ENCODE measurements around the gene SPATA31C1.
"Not testable (repeated sequence)": the region's sequence is repeated elsewhere in the genome, so short reads cannot be mapped to it uniquely, and the experiment has no call there.

The SPATA31C1 gene

GRCh38 chr9:87917662-87918061 lies at the start of gene SPATA31C1:
SPATA31C1 (plus strand) TSS chr9:87917962.
- ATAC-seq (ENCODE audit: low read depth); DNase-seq (ENCODE audit: low spot score in 2 of 2); H3K36me3 Mint-ChIP-seq; H3K27me3 Mint-ChIP-seq; H3K27ac Mint-ChIP-seq; H3K4me3 Mint-ChIP-seq; H3K4me1 Mint-ChIP-seq; H3K9me3 Mint-ChIP-seq: not testable (repeated sequence)

- ATAC-seq (ENCODE audit: low read depth), result no peak
- H3K27me3 Mint-ChIP-seq, result peaks cover 9% of the 10 kb centered on the region
These were observed 49.6 kb upstream of the SPATA31C1 start for GRCh38 chr9:87868175-87868574.

GRCh38 chr9:87868635-87869034 lies 49.1 kb upstream of the SPATA31C1 start:
- Mint-ChIP-seq H3K4me3 (no peak overlapping the region), H3K27ac (no peak overlapping the region), H3K9me3 (peaks cover 8% of the 10 kb centered on the region), H3K36me3 (no peaks in the 10 kb centered on the region), H3K4me1 (peaks cover 6% of the 10 kb centered on the region), H3K27me3 (peaks cover 9% of the 10 kb centered on the region)
- ATAC-seq (ENCODE audit: low read depth) (no peak), DNase-seq (ENCODE audit: low spot score in 2 of 2) (no peak)

More at GRCh38 chr9:87868175-87868574, 49.6 kb upstream of the SPATA31C1 start:
- peaks cover 6% of the 10 kb centered on the region for H3K4me1 Mint-ChIP-seq
- H3K27ac Mint-ChIP-seq, result no peak overlapping the region
- peaks cover 9% of the 10 kb centered on the region for H3K9me3 Mint-ChIP-seq
- no peaks in the 10 kb centered on the region for H3K36me3 Mint-ChIP-seq
- no peak for DNase-seq (ENCODE audit: low spot score in 2 of 2)
- H3K4me3 Mint-ChIP-seq, result no peak overlapping the region

GRCh38 chr9:87869082-87869481 lies 48.7 kb upstream of the SPATA31C1 start:
- ATAC-seq (ENCODE audit: low read depth) (no peak), DNase-seq (ENCODE audit: low spot score in 2 of 2) (no peak)
- Mint-ChIP-seq H3K9me3 (peaks cover 8% of the 10 kb centered on the region), H3K27me3 (peaks cover 9% of the 10 kb centered on the region), H3K27ac (no peak overlapping the region), H3K36me3 (no peaks in the 10 kb centered on the region), H3K4me1 (peaks cover 6% of the 10 kb centered on the region), H3K4me3 (no peak overlapping the region)

- no peak for ATAC-seq (ENCODE audit: low read depth)
- Mint-ChIP-seq H3K27me3 (peaks cover 9% of the 10 kb centered on the region), H3K4me1 (peaks cover 6% of the 10 kb centered on the region), H3K36me3 (no peaks in the 10 kb centered on the region), H3K27ac (no peak overlapping the region), H3K4me3 (no peak overlapping the region), H3K9me3 (peaks cover 8% of the 10 kb centered on the region)
- no peak for DNase-seq (ENCODE audit: low spot score in 2 of 2)
These were observed 46.2 kb upstream of the SPATA31C1 start for GRCh38 chr9:87871425-87872078.

- peaks cover 8% of the 10 kb centered on the region for H3K9me3 Mint-ChIP-seq
- no peak for DNase-seq (ENCODE audit: low spot score in 2 of 2)
- H3K4me1 Mint-ChIP-seq, result peaks cover 6% of the 10 kb centered on the region
- ATAC-seq (ENCODE audit: low read depth), result no peak
- H3K36me3 Mint-ChIP-seq, result no peaks in the 10 kb centered on the region
- H3K27ac Mint-ChIP-seq, result no peak overlapping the region
- H3K4me3 Mint-ChIP-seq, result no peak overlapping the region
- peaks cover 9% of the 10 kb centered on the region for H3K27me3 Mint-ChIP-seq
These were observed 45.6 kb upstream of the SPATA31C1 start for GRCh38 chr9:87872079-87872624.

GRCh38 chr9:87873607-87874303 lies 44.0 kb upstream of the SPATA31C1 start:
- Mint-ChIP-seq H3K4me3 (no peak overlapping the region), H3K4me1 (peaks cover 6% of the 10 kb centered on the region), H3K27me3 (peaks cover 9% of the 10 kb centered on the region), H3K36me3 (no peaks in the 10 kb centered on the region), H3K27ac (no peak overlapping the region), H3K9me3 (peaks cover 12% of the 10 kb centered on the region)
- DNase-seq (ENCODE audit: low spot score in 2 of 2), result no peak
- ATAC-seq (ENCODE audit: low read depth), result no peak

- Mint-ChIP-seq H3K27me3 (peaks cover 9% of the 10 kb centered on the region), H3K9me3 (peaks cover 12% of the 10 kb centered on the region), H3K4me1 (peaks cover 6% of the 10 kb centered on the region), H3K4me3 (no peak overlapping the region), H3K27ac (no peak overlapping the region), H3K36me3 (no peaks in the 10 kb centered on the region)
- no peak for DNase-seq (ENCODE audit: low spot score in 2 of 2)
- ATAC-seq (ENCODE audit: low read depth), result no peak
These were observed 43.5 kb upstream of the SPATA31C1 start for GRCh38 chr9:87874304-87874623.

- Mint-ChIP-seq H3K9me3 (peaks cover 6% of the 10 kb centered on the region), H3K27me3 (peaks cover 3% of the 10 kb centered on the region)
These were observed 42.7 kb upstream of the SPATA31C1 start for GRCh38 chr9:87875060-87875459.

GRCh38 chr9:87875831-87876545 lies 41.8 kb upstream of the SPATA31C1 start:
- Mint-ChIP-seq H3K4me1 (peaks cover 3% of the 10 kb centered on the region), H3K27me3 (peaks cover 3% of the 10 kb centered on the region)

More at GRCh38 chr9:87875060-87875459, 42.7 kb upstream of the SPATA31C1 start:
- Mint-ChIP-seq H3K4me3 (no peak overlapping the region), H3K4me1 (peaks cover 3% of the 10 kb centered on the region), H3K27ac (no peak overlapping the region), H3K36me3 (no peaks in the 10 kb centered on the region)
- ATAC-seq (ENCODE audit: low read depth) (no peak), DNase-seq (ENCODE audit: low spot score in 2 of 2) (no peak)

GRCh38 chr9:87876708-87877107 lies 41.1 kb upstream of the SPATA31C1 start:
- Mint-ChIP-seq H3K27me3 (peaks cover 3% of the 10 kb centered on the region), H3K4me3 (no peak overlapping the region), H3K27ac (no peak overlapping the region), H3K4me1 (peaks cover 3% of the 10 kb centered on the region), H3K36me3 (no peaks in the 10 kb centered on the region), H3K9me3 (peaks cover 6% of the 10 kb centered on the region)
- no peak for DNase-seq (ENCODE audit: low spot score in 2 of 2)
- no peak for ATAC-seq (ENCODE audit: low read depth)

More at GRCh38 chr9:87875831-87876545, 41.8 kb upstream of the SPATA31C1 start:
- H3K4me3 Mint-ChIP-seq, result no peak overlapping the region
- no peak for ATAC-seq (ENCODE audit: low read depth)
- H3K36me3 Mint-ChIP-seq, result no peaks in the 10 kb centered on the region
- peaks cover 6% of the 10 kb centered on the region for H3K9me3 Mint-ChIP-seq
- no peak overlapping the region for H3K27ac Mint-ChIP-seq
- no peak for DNase-seq (ENCODE audit: low spot score in 2 of 2)

GRCh38 chr9:87878989-87879511 lies 38.7 kb upstream of the SPATA31C1 start:
- Mint-ChIP-seq H3K27ac (no peak overlapping the region), H3K9me3 (peaks cover 4% of the 10 kb centered on the region), H3K27me3 (no peaks in the 10 kb centered on the region), H3K36me3 (no peaks in the 10 kb centered on the region), H3K4me1 (no peaks in the 10 kb centered on the region), H3K4me3 (no peak overlapping the region)
- no peak for ATAC-seq (ENCODE audit: low read depth)
- DNase-seq (ENCODE audit: low spot score in 2 of 2), result no peak

- H3K9me3 Mint-ChIP-seq, result peaks cover 4% of the 10 kb centered on the region
- DNase-seq (ENCODE audit: low spot score in 2 of 2) (no peak), ATAC-seq (ENCODE audit: low read depth) (no peak)
- H3K4me3 Mint-ChIP-seq, result no peak overlapping the region
- H3K27ac Mint-ChIP-seq, result no peak overlapping the region
- H3K27me3 Mint-ChIP-seq, result no peaks in the 10 kb centered on the region
- H3K36me3 Mint-ChIP-seq, result no peaks in the 10 kb centered on the region
- H3K4me1 Mint-ChIP-seq, result no peaks in the 10 kb centered on the region
These were observed 37.6 kb upstream of the SPATA31C1 start for GRCh38 chr9:87880116-87880515.

- Mint-ChIP-seq H3K4me1 (no peaks in the 10 kb centered on the region), H3K27ac (no peak overlapping the region), H3K4me3 (no peak overlapping the region), H3K36me3 (no peaks in the 10 kb centered on the region), H3K9me3 (peaks cover 4% of the 10 kb centered on the region), H3K27me3 (no peaks in the 10 kb centered on the region)
- ATAC-seq (ENCODE audit: low read depth) (no peak), DNase-seq (ENCODE audit: low spot score in 2 of 2) (no peak)
These were observed 37.1 kb upstream of the SPATA31C1 start for GRCh38 chr9:87880683-87881082.
